ENCODE results near the gene POT1.

The POT1 gene

GRCh38 chr7:124800386-124800785 lies 129.2 kb downstream of the POT1 start:
- no peak for DNase-seq

GRCh38 chr7:124799448-124799847 lies 130.2 kb downstream of the POT1 start:
- no peak for DNase-seq

GRCh38 chr7:124796771-124797170 lies 132.9 kb downstream of the POT1 start:
- DNase-seq = no peak

DNA sequence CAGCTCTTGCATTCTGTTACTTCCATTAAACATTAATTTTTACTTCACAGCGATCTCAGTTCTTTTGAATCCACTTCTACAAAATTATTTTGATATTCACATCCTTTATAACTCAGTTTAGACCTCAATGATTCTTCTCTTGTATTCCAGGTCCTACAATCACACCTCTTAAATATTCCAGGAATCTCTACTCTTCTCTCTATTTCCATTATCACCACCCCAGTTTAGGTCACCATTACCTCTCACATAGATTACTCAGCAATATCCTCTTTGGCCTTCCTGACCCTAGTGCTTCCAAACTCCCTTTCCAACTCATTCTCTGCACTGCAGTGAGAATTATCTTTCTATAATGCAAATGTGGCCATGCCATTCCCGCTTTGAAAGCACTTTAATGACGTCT lies 136.9 kb downstream of the POT1 start:
- no peak for DNase-seq

DNA sequence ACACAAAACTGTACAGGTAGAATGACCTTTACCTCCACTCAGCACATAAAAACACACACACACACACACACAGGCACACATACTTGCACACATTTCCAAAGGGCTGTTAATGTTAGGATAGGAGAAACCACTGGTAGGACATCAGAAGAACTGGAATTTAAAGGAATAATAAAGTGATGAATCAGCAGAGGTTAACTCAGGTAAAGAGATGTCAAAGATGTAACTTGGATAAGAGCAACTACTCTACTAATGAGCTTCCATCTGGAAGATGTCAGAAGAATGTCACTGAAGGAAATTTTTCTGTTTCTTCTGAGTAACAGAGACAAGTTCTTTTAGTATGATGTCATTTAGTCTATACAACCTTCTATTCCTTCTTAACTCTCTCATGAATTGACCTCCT lies 137.6 kb downstream of the POT1 start:
- no peak for DNase-seq

DNA sequence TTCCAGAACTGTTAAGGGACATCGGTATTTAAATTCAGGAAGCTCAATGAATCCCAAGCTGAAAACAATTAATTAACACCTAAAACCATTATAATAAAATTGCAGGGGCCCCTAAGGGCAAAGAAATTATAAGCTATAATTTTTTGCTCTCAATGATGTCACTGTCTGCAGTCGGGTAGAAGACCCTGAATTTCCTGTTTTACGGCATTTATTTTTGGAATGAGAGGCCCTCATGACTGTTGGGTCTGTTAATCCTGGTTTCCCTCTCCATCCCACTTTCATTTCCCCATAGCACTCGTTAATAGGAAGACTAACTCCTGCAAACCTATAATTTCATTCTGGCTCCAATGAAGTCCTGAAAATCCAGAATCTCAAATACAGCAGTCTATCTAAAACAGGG lies 138.2 kb downstream of the POT1 start:
- no peak for DNase-seq

DNA sequence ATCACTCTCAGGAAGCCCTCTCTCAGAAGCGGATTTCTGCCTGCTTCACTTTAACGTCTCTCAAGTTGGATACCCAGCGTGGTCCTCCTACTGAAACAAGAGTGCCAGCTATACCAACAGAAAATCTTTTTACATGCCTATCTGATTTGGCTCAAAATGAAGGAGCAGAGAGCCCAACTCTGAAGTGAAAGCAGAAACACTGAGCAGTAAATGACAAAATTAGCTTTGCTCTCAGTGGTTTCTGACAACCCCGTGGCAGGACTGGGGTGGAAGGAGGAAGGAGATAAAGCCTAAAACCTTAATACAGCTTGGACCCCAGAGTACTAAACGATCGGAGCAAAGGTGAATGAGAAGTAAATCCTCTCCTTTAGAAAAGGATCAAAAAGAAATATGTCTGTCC lies 139.0 kb downstream of the POT1 start:
- DNase-seq = no peak

DNA sequence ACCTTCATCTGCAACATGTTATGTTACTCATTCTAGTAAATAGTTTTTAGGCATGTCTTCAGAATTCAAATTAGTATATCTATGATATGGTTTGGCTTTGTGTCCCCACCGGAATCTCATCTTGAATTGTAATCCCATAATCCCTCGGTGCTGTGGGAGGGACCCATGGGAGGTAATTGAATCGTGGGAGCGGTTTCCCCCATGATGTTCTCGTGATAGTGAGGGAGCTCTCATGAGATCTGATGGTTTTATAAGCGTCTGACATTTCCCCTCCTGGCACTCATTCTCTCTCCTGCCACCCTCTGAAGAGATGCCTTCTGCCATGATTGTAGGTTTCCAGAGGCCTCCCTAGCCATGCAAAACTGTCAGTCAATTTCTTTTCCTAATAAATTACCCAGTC lies 143.6 kb downstream of the POT1 start:
- no peak for DNase-seq

DNA sequence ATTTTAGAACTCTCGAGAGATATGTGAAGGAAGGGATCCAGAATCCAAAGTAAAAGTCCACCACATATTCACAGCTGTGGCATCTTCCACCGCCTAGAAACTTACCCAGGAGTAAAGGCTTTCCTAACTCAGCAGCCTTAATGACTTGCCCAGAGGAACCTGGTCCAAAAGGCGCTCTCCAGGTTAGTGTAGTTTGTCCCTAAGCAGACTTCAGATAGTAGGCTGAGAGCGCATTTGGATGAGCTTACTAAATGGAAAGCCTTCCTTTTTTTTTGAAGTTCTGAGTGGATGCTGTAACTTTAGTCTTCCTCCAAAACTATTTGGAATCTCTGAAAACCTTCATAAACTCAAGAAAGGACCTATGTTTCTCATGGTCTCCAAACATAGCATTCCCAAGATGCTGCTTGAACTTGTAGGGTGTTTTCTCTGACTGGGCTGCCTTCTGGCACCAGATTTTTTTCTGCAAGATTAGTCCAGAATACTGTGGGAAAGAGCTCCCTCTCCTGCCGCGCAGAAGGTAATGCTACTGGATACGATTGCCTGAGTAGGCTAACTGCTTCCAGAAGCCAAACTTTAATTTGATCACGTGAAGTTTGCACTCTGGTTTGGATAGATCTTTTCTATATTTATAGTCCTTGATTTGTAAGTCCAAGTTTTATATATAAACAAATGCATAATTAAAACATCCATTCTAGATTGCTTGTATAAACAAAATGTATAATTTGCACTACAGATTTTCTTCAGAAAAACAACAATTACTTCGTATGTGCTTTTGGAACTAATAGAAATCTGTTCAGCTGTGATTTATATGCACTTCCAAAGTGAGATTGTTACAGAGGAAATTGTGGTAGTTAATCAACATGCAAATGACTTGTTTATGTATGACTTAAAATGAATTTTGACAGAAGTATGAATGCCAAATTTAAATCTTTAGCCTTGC lies 144.5 kb downstream of the POT1 start:
- DNase-seq = no peak

GRCh38 chr7:124783271-124783670 lies 146.4 kb downstream of the POT1 start:
- DNase-seq = no peak

GRCh38 chr7:124781907-124782734 lies 147.5 kb downstream of the POT1 start:
- DNase-seq = no peak

- no peak for DNase-seq
Measured at GRCh38 chr7:124781418-124781817, 148.2 kb downstream of the POT1 start.

- no peak for DNase-seq
Measured at GRCh38 chr7:124780608-124781007, 149.0 kb downstream of the POT1 start.

GRCh38 chr7:124780056-124780455 lies 149.6 kb downstream of the POT1 start:
- no peak for DNase-seq

GRCh38 chr7:124779620-124780019 lies 150.0 kb downstream of the POT1 start:
- DNase-seq = no peak

DNA sequence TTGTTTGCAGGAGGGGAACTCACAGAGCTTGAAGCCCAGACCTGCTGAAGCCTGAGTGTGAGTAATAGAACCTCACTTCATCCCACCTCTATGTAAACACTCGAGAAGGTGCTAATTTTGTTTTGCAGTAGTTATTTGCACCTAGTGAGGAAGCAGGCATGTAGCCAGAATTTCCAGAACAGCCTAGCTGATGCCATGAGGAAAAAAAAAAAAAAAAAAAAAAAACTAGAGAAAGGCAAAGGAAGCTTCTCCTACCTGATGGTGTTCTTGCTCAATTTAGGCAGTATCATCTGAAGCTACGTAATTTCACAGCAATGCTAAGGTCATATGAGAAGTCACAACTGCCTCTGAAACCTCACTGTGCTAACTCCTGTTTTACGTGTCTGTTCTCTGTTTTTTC lies 150.4 kb downstream of the POT1 start:
- DNase-seq = no peak

DNA sequence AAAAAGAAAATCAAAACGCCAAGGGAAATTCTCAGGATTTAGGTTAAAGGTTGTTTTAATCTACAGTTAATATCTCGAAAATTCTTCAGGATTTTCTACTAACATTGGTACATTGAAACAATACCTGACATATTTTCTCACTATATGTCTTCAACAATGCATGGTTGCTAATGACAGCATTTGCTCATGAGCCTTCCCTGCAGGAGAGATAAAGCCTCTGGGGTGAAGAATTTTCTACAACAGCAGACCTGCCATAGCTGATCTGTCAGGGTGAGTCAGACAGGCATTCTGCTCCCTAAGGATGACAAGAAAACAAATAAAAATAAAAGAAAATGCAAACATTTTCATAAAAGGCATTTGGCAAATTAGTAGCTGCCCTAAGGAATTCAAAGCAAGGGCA lies 152.4 kb downstream of the POT1 start:
- no peak for DNase-seq

- no peak for DNase-seq
Measured at GRCh38 chr7:124776153-124776552, 153.5 kb downstream of the POT1 start.

- DNase-seq = no peak
Measured at GRCh38 chr7:124775422-124775821, 154.2 kb downstream of the POT1 start.

DNA sequence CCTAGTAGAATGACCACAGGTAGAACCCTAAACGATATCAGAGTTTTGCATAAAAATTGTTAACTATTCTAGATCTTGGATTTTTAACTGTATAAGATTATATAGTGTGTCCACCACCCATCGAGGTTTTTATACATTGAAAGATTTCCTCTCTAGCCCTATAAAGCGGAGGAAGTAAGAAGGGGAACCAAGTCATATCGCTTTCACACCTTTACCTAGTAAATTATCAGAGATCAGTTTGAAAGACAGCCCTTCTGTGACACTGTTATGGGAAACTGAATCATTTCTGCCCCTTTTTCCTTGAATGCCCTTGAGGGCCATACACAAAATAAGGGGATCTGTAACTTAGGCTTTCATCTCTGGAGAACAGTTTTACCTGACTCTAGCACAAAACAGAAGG lies 155.7 kb downstream of the POT1 start:
- DNase-seq = no peak

- no peak for DNase-seq
Measured at GRCh38 chr7:124773339-124773738, 156.3 kb downstream of the POT1 start.

Measured in SIG-M5 (cell line).